ENCODE results near the gene EHD3.

EHD3 gene

DNA sequence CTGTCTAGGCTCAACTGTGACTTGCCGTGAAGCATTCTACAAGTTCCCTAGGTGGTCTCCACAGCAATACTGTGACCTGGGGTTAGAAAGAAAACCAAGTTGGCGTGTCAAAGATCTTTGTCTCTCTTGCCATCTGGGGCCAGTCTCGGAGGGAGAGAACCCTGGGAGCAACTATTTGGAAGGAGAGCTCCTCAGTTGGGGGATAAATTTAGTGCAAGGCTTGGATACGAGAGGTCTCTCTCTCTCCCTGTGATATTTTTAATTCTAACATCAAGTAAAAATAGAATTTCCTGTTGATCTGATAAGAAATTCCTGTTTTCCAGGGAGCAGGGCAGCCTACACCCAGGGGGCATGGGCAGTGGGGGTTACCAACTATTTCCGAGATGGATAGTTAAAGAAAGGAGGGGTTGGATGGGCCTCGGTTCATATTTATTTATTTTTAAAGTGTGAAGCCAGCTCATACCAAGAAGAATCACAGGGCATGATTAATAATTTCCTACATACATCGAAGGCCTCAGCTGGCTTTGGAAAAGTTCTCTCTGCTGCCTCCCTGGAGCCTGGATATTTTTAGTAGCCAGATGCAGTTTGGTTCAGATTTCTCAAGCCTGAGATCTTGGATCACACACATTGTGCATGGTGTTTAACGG is 62.8 kb downstream of the EHD3 start:
- DNase-seq, result no peak

DNA sequence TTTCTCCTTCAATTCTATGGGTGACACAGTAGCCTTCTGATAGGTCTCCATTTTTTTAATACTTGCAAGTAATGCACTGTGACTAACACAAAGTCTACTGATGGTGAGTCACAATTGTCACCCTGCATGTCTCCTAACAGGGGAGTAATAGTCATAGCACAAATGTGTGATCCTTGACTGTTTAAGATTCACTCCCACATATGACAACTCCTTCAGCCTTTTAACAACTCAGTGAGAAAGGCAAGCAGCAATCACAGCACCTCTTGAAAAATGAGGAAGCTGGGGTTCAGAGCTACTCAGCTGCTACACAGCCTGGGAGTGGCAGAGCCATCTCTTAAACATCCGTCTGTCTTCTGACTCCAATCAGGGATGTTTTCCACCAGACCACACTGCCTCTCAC is 63.8 kb downstream of the EHD3 start:
- DNase-seq, result no peak

DNA sequence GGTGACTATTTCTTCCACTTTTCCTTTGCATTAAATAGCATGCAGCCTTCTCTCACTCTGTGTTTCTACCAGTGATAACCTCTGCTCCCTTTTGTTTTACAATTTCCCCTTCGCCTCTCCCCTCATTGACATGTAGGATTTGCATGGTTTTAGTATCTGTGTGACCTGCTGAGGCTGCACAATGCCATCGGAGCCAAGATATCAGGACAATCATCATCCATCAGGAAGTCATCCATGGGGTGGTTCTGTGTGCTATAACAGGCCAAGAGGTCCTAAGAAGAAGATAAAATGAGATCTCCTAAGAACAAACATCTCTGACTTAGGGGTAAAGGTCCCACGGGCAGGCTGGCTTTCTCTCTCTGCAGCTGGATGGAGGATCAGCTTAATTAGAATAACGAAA is 65.6 kb downstream of the EHD3 start:
- DNase-seq, result no peak

DNA sequence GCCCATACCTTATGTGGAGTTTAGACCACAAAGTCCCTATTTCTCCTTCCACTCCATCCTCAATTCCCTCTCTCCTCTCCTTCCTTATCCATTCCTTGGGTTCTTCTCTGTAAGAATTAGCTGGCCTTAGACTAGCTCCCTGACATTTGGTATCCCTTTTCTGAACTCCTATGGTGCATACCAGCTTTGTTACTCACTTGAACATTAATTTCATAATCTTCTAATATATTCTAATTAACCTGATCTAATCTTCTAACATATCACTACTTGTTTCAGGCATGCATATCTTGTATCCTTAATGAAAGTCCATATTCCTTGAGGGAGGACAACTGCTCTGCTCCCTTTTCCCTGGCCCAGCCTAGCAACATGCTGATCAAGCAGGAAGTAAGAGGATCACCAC is 66.4 kb downstream of the EHD3 start:
- no peak for DNase-seq

DNA sequence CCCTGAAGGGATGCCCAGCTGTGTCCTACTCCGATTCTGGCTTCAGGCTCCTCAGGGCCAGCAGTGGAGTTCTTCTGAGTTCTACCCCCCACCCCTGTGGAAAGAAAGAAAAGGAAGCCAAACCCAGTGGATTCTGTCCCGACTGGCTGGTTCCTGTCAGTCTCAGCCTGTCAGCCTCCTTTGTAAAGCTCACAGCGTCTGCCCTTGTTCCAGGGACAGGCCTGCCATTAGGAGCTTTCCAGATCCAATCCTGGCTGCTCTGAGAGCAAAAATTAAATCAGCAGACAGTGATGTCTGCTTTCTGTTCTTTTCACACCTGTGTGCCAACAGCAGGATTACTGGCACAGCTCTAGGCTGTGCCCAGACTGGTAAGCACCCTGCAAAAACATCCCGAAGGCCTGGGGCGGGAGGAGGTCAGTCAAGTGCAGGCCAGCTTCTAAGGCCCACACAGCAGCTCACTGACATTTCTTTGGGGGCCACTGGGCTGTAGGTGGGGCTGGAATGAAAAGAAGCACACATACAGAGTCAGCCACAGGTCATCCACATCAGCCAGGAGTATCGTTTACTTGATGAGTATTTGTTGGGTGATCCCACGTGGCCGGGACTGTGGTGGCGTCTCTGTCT is 69.1 kb downstream of the EHD3 start:
- no peak for DNase-seq

DNA sequence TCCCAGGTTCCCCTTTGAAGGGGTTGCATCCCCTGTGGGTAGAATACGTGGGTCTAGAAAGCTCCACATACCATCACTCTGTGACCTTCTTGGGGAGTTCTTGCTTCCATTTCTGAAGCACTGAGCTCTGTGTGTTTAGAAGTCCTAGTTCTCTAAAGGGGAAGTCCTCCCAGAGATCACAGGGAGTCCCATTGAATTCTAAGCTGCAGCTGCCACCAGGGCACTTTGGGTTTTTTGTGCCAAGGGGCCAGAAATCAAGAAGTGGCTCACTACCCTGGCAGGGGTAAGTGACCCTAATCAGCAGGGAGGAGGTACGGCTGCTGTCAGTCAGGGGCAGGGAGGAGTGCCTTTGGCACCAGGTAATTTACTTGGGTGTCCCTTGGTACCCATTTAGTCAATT is 70.9 kb downstream of the EHD3 start:
- no peak for DNase-seq

GRCh38 chr2:31312898-31313297 is 78.9 kb downstream of the EHD3 start:
- no peak for DNase-seq

DNA sequence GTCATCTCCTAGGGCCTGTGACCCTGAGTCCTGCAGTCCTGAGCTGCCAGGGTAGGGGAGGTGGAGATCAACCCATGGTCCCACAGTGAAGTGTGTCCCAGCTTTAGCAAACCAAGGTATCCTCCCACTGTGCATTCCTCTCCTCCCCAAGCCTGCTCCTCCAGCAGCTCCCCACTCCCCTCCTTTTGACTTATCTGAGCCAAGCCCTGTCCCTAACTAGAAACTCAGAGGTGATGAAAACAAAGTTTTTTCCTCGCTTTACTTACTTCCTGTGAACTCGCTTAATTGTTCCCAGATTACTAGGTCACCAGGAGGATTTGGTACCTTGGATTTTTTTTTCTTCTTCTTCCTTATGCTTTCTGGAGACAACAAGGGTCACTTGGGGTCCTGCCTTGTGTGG is 80.8 kb downstream of the EHD3 start:
- no peak for DNase-seq

DNA sequence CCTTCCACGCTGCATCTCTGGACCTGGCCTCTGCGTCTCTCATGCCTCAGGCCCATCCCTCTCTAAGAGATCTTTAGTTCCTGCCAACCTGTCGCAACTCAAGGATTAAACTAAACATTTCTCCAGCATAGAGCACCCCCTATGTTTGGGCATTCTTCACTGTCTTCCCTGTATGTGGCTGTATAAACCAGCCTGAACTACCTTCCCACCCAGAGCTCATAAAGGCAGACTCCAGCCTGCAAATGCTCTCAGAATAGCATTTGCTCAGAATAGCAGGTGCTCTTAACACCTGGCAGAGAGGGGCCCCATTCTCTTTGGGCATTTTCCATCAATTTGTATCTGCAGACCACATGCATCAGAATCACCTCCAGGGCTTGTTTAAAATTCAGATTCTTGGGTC is 83.4 kb downstream of the EHD3 start:
- no peak for DNase-seq

DNA sequence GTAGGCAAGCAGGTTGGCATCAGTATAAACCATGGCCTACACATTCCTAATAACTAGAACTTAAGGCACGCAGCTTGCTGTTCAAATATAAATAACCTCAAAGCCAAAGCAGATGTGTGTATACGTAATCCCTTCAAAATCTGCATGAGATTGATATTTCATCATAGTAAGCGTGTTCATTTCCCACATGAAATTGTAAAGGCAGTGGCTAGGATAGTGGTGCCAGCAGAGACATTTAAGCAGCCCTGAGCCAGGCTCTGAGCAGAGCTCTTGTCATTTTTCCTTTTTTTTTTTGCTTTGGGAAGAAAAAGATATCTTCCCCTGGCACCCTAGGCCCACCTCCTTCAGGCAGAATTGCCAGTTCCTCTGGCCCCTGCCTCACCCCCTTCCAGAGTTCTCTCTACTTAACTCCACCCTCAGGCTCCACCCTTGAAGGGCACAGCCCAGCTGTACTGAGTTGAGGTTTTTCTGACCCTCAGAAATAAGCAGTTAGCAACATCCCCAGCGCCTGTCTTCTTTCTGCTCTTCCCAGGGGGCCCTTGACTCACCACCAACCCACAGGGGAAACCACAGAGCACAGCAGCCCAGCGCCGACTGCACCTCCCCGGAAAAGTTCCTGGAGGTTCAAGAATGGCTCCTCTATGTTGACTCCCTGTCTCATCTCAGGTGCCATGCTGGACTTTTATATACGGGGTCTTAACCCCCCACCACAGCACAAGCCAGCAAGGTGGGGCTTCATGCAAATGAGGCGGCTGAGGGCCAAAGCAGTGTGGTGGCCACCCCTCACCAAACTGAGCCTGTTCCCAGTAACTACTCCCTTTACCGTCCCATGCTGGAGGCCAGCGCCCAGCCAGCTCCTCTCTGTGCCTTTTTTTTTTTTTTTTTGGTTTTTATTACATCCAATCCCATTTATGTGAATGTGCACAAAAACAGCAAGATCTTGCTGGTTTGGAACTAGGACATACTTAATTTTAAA is 84.7 kb downstream of the EHD3 start:
- DNase-seq, result peak; percentile 30 to 57

Measured in activated CD4-positive, alpha-beta T cell treated with anti-CD3 and anti-CD28 coated beads, Interleukin-2, amount 50 U/mL, for 48 hours (primary cell).